ENCODE measurements around the gene UBL4A. TPM values are rescaled to one million over a fixed set of nuclear protein-coding genes. Genes with fewer than 3 reads are reported as not detected.

UBL4A gene
- total and polyA plus RNA-seq, 9 of the 15 experiments (the other 6 are each of a cell fraction or from before 2014, with no cell fraction given), result 15.2 to 140 (median 100) TPM

DNA sequence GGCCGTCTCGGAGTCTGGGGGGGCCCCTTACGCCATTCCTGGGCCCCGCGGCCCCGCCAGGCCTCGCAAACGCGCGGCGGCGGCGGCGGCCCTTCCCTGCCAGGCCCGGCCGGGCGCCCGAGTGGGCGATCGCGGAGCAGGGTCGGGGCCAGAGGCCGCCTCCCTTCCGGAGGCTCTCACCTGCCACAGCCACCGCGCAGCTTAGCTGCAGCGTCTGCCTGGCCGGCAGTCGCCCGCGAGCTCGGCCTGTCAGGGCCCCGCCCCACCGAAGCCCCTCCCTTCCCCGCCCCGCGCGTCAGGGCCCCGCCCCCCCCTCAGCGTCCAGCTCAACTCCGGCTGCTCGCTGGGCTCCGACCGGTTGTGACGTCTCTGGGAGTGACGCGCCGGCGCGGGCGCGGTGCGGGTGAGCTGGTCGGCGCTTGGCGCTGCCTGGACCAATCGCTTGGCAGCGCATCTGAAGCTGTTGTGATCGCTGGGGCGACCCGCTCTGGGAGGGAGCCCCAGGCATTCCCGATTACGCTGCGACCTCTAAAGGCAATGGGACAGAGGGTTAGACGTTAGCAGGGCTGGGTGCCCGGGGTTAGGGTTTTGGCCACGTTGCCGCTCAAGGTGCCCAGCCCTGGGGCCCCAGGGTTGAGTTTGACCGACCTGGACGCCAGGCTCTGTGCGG is 4.1 kb upstream of the UBL4A start, which contains the start of gene SLC10A3 (continued):
- TF ChIP-seq NFIC (IDR thresholded peaks at IDR 0.05) (0 out of 2 replicates have a peak, but pooled peaks have one; percentile 3), ZNF174 (CRISPR knock-in tag; IDR thresholded peaks at IDR 0.05) (no peak), SMC3 (conservative IDR thresholded peaks at IDR 0.05; ENCODE audit: insufficient read depth, low read depth, low read length) (no peak), JUND (IDR thresholded peaks at IDR 0.05; ENCODE audit: borderline replicate concordance, low read depth, low read length) (peak; percentile 34; the same call in 1 of the 2 replicates), JUND (tag; IDR thresholded peaks at IDR 0.05; ENCODE audit: borderline replicate concordance, low read depth, low read length) (no peak; the same call in 2 of the 3 replicates), KDM5B (IDR thresholded peaks at IDR 0.05; ENCODE audit: insufficient replicate concordance, low read depth, low read length) (peak; percentile 83), TAF7 (tag; IDR thresholded peaks at IDR 0.05) (peak; percentile 42; the same call in 1 of the 2 replicates), GATAD2B (IDR thresholded peaks at IDR 0.05; ENCODE audit: borderline replicate concordance) (peak; percentile 73), CREB1 (IDR thresholded peaks at IDR 0.05) (peak; percentile 93), CREB1 (CRISPR knock-in tag; IDR thresholded peaks at IDR 0.05) (peak; percentile 88), U2AF2 (optimal IDR thresholded peaks at IDR 0.05; ENCODE audit: low read depth, low read length) (no peak), CXXC5 (CRISPR knock-in tag; IDR thresholded peaks at IDR 0.05) (peak; percentile 63), CHCHD3 (CRISPR knock-in tag; IDR thresholded peaks at IDR 0.05) (no peak), USF2 (CRISPR knock-in tag; IDR thresholded peaks at IDR 0.05) (no peak), EP400 (IDR thresholded peaks at IDR 0.05) (peak; percentile 67; the same call in 1 of the 2 replicates), SIN3B (IDR thresholded peaks at IDR 0.05; ENCODE audit: low read depth) (peak; percentile 50; the same call in 1 of the 2 replicates), JUN (IDR thresholded peaks at IDR 0.05; ENCODE audit: borderline replicate concordance, low read depth, low read length) (0 out of 2 replicates have a peak, but pooled peaks have one; percentile 7), JUN (CRISPR knock-in tag; IDR thresholded peaks at IDR 0.05; ENCODE audit: borderline replicate concordance) (no peak), CREBBP (IDR thresholded peaks at IDR 0.05; ENCODE audit: low read depth, low read length) (no peak), PHF8 (IDR thresholded peaks at IDR 0.05; ENCODE audit: borderline replicate concordance, low read length) (peak; percentile 78; the same call in 1 of the 2 replicates), BMI1 (IDR thresholded peaks at IDR 0.05; ENCODE audit: low read length) (no peak), TAF1 (IDR thresholded peaks at IDR 0.05; ENCODE audit: control insufficient read depth, extremely low read depth, insufficient read depth, low read length, severe bottlenecking) (peak; percentile 76)
- TF ChIP-seq, protein P1, sequence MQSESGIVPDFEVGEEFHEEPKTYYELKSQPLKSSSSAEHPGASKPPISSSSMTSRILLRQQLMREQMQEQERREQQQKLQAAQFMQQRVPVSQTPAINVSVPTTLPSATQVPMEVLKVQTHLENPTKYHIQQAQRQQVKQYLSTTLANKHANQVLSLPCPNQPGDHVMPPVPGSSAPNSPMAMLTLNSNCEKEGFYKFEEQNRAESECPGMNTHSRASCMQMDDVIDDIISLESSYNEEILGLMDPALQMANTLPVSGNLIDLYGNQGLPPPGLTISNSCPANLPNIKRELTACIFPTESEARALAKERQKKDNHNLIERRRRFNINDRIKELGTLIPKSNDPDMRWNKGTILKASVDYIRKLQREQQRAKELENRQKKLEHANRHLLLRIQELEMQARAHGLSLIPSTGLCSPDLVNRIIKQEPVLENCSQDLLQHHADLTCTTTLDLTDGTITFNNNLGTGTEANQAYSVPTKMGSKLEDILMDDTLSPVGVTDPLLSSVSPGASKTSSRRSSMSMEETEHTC (IDR thresholded peaks at IDR 0.05), result no peak
- TF ChIP-seq, protein P2, sequence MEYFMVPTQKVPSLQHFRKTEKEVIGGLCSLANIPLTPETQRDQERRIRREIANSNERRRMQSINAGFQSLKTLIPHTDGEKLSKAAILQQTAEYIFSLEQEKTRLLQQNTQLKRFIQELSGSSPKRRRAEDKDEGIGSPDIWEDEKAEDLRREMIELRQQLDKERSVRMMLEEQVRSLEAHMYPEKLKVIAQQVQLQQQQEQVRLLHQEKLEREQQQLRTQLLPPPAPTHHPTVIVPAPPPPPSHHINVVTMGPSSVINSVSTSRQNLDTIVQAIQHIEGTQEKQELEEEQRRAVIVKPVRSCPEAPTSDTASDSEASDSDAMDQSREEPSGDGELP (CRISPR knock-in tag; IDR thresholded peaks at IDR 0.05; ENCODE audit: borderline replicate concordance), result peak; percentile 31; the same call in 1 of the 2 replicates
